ENCODE data around the gene COLEC11. TPM values are rescaled to one million over a fixed set of nuclear protein-coding genes. Genes with fewer than 3 reads are reported as not detected.

COLEC11 gene
- total RNA-seq, 1 experiment from 2014 or later = 1.3 TPM

GRCh38 chr2:3680548-3681345 is 85.8 kb downstream of the COLEC11 start (continued):
- TF ChIP-seq ATF6 (CRISPR knock-in tag; IDR thresholded peaks at IDR 0.05) (no peak), RELA (CRISPR knock-in tag; IDR thresholded peaks at IDR 0.05; ENCODE audit: borderline replicate concordance) (no peak), ZNF416 (CRISPR knock-in tag; IDR thresholded peaks at IDR 0.05) (no peak), EMX1 (CRISPR knock-in tag; IDR thresholded peaks at IDR 0.05) (no peak)

- TF ChIP-seq GRHL2 (CRISPR knock-in tag; IDR thresholded peaks at IDR 0.05; ENCODE audit: insufficient replicate concordance, severe bottlenecking) (no peak), E2F4 (CRISPR knock-in tag; IDR thresholded peaks at IDR 0.05; ENCODE audit: borderline replicate concordance, low read depth) (no peak), IRF1 (CRISPR knock-in tag; IDR thresholded peaks at IDR 0.05) (no peak), KAT7 (CRISPR knock-in tag; IDR thresholded peaks at IDR 0.05; ENCODE audit: borderline replicate concordance) (no peak), USF1 (CRISPR knock-in tag; IDR thresholded peaks at IDR 0.05) (no peak), ATF3 (CRISPR knock-in tag; conservative IDR thresholded peaks at IDR 0.05) (no peak), ZNF232 (CRISPR knock-in tag; IDR thresholded peaks at IDR 0.05) (no peak), HMGXB4 (CRISPR knock-in tag; IDR thresholded peaks at IDR 0.05) (no peak), CREM (CRISPR knock-in tag; IDR thresholded peaks at IDR 0.05) (no peak), ZNF423 (CRISPR knock-in tag; IDR thresholded peaks at IDR 0.05) (no peak), ZMAT4 (CRISPR knock-in tag; IDR thresholded peaks at IDR 0.05) (no peak), ATF2 (CRISPR knock-in tag; IDR thresholded peaks at IDR 0.05; ENCODE audit: borderline replicate concordance, low read depth) (no peak), ZBTB43 (CRISPR knock-in tag; IDR thresholded peaks at IDR 0.05) (no peak), ELF4 (CRISPR knock-in tag; IDR thresholded peaks at IDR 0.05; ENCODE audit: low read depth) (no peak), SMAD3 (CRISPR knock-in tag; IDR thresholded peaks at IDR 0.05; ENCODE audit: borderline replicate concordance) (no peak), ZNF138 (CRISPR knock-in tag; conservative IDR thresholded peaks at IDR 0.05) (no peak), CREB1 (CRISPR knock-in tag; IDR thresholded peaks at IDR 0.05) (no peak), ZNF425 (CRISPR knock-in tag; conservative IDR thresholded peaks at IDR 0.05) (no peak)
- Mint-ChIP-seq H3K4me1 (no peaks in the 10 kb centered on the region), H3K36me3 (peaks cover 23% of the 10 kb centered on the region), H3K27ac (no peak overlapping the region), H3K4me3 (no peak overlapping the region), H3K9me3 (peaks cover 89% of the 10 kb centered on the region), H3K27me3 (ENCODE audit: low read depth) (peaks cover 5% of the 10 kb centered on the region)
- ChIA-PET POLR2A (no interaction called here), CTCF (no interaction called here)
- ATAC-seq (no peak), DNase-seq (ENCODE audit: low spot score) (no peak)
Measured at GRCh38 chr2:3681625-3682024, 86.7 kb downstream of the COLEC11 start.
